SU-DHL-6 (cell line): Measurements from ENCODE around the gene ANKRD27.

Source experiments
- H2AFZ ChIP-seq: fragments of 200-600 bp; sonication (generic); 2 replicates; pipeline ENCODE4 v1.6.1; 2014; ENCODE audit warnings: low read depth, mild to moderate bottlenecking, moderate library complexity, mixed read lengths, antibody characterized with exemption, low read length; ENCODE audit not compliant: severe bottlenecking
- H3F3A ChIP-seq: fragments of 200-600 bp; shearing (Covaris generic); 2 replicates; pipeline ENCODE4 v1.6.0; 2016; ENCODE audit warnings: antibody characterized with exemption, mild to moderate bottlenecking; ENCODE audit not compliant: insufficient read depth
- H3K27ac ChIP-seq: fragments of 200-600 bp; sonication (generic); 2 replicates; pipeline ENCODE4 v1.5.1; 2016; ENCODE audit warnings: low read depth, mild to moderate bottlenecking, low read length, moderate library complexity, mixed read lengths
- H3K27me3 ChIP-seq: fragments of 200-600 bp; sonication (generic), shearing (Covaris generic); 2 replicates; pipeline ENCODE4 v1.6.0; 2014; ENCODE audit warnings: mild to moderate bottlenecking, low read length
- H3K36me3 ChIP-seq: fragments of 200-600 bp; sonication (generic); 2 replicates; pipeline ENCODE4 v1.6.1; 2014; ENCODE audit warnings: mild to moderate bottlenecking, low read length, mixed read lengths
- H3K4me2 ChIP-seq: fragments of 300-600, 200-600 bp; shearing (Covaris generic), sonication (generic); 2 replicates; pipeline ENCODE4 v1.6.0; 2014; ENCODE audit warnings: low read length, low read depth, mild to moderate bottlenecking; ENCODE audit not compliant: poor library complexity, severe bottlenecking
- H3K4me3 ChIP-seq: fragments of 200-600 bp; sonication (generic); 2 replicates; pipeline ENCODE4 v1.5.1; 2014; ENCODE audit warnings: antibody characterized with exemption, low read length, mild to moderate bottlenecking, mixed read lengths; ENCODE audit not compliant: insufficient read depth, poor library complexity, severe bottlenecking
- H3K79me2 ChIP-seq: fragments of 200-600 bp; sonication (generic); 2 replicates; pipeline ENCODE4 v1.6.1; 2014; ENCODE audit warnings: mild to moderate bottlenecking, low read length, moderate library complexity; ENCODE audit not compliant: insufficient read depth
- H3K9ac ChIP-seq: fragments of 200-600 bp; sonication (generic); 2 replicates; pipeline ENCODE4 v1.7.0; 2014; ENCODE audit warnings: mild to moderate bottlenecking, low read length
- H3K9me2 ChIP-seq: fragments of 200-600 bp; sonication (generic); replicated peaks from 2 replicates; pipeline ENCODE4 v1.6.1; 2014; ENCODE audit warnings: low read length; ENCODE audit not compliant: insufficient read depth
- H3K9me3 ChIP-seq: fragments of 200-600 bp; sonication (generic); 2 replicates; pipeline ENCODE4 v1.6.1; 2014; ENCODE audit warnings: low read length, mixed read lengths; ENCODE audit not compliant: insufficient read depth
- H4K20me1 ChIP-seq: fragments of 200-600 bp; sonication (generic); 2 replicates; pipeline ENCODE4 v1.6.1; 2014; ENCODE audit warnings: low read depth, mild to moderate bottlenecking, antibody characterized with exemption, low read length, moderate library complexity, mixed read lengths
- CTCF ChIP-seq: fragments of 200-600 bp; sonication (generic); IDR thresholded peaks from one replicate; pipeline ENCODE4 v1.5.1; 2017; ENCODE audit warnings: antibody characterized with exemption, mild to moderate bottlenecking, low read length, moderate library complexity; ENCODE audit not compliant: insufficient read depth, poor library complexity, severe bottlenecking
- EZH2phosphoT487 ChIP-seq: fragments of 200-600 bp; sonication (generic), shearing (Covaris generic); conservative IDR thresholded peaks from 2 replicates; pipeline ENCODE4 v1.6.1; 2018; ENCODE audit warnings: mild to moderate bottlenecking, antibody characterized with exemption, low read length, moderate library complexity, mixed read lengths

ANKRD27 gene

GRCh38 chr19:32688311-32688710 lies 13.3 kb upstream of the ANKRD27 start:
- Histone ChIP-seq H3K4me2 (no peak overlapping the region), H3K27ac (no peak overlapping the region), H3F3A (no peaks in the 10 kb centered on the region), H4K20me1 (no peaks in the 10 kb centered on the region), H3K27me3 (no peaks in the 10 kb centered on the region), H3K9me3 (no peaks in the 10 kb centered on the region), H3K4me3 (no peak overlapping the region), H3K79me2 (peaks cover 13% of the 10 kb centered on the region), H2AFZ (no peak overlapping the region), H3K36me3 (no peaks in the 10 kb centered on the region), H3K9me2 (no peaks in the 10 kb centered on the region), H3K9ac (no peak overlapping the region)
- TF ChIP-seq CTCF: no peak

GRCh38 chr19:32687681-32688080 lies 12.7 kb upstream of the ANKRD27 start:
- H3K4me3 ChIP-seq: no peak overlapping the region
- no peaks in the 10 kb centered on the region for H3K27me3 ChIP-seq
- H4K20me1 ChIP-seq: no peaks in the 10 kb centered on the region

GRCh38 chr19:32686847-32687475 lies 12.0 kb upstream of the ANKRD27 start:
- Histone ChIP-seq H3K4me3 (no peak overlapping the region), H3K9ac (no peak overlapping the region), H4K20me1 (no peaks in the 10 kb centered on the region), H3K4me2 (no peak overlapping the region), H3K9me2 (no peaks in the 10 kb centered on the region), H3K36me3 (no peaks in the 10 kb centered on the region), H3K79me2 (no peaks in the 10 kb centered on the region), H3K27me3 (no peaks in the 10 kb centered on the region), H3K9me3 (no peaks in the 10 kb centered on the region), H2AFZ (no peak overlapping the region), H3K27ac (no peak overlapping the region), H3F3A (no peaks in the 10 kb centered on the region)
- TF ChIP-seq EZH2phosphoT487 (no peak), CTCF (no peak)

More at GRCh38 chr19:32687681-32688080, 12.7 kb upstream of the ANKRD27 start:
- H3F3A ChIP-seq: no peaks in the 10 kb centered on the region
- H3K9me3 ChIP-seq: no peaks in the 10 kb centered on the region
- peaks cover 7% of the 10 kb centered on the region for H3K79me2 ChIP-seq
- H2AFZ ChIP-seq: no peak overlapping the region
- H3K4me2 ChIP-seq: no peak overlapping the region
- no peak overlapping the region for H3K9ac ChIP-seq
- no peaks in the 10 kb centered on the region for H3K36me3 ChIP-seq
- no peak for TF ChIP-seq CTCF
- no peak for TF ChIP-seq EZH2phosphoT487
- no peaks in the 10 kb centered on the region for H3K9me2 ChIP-seq
- no peak overlapping the region for H3K27ac ChIP-seq
